Lung (tissue), 12 donors: ENCODE results near the gene FAM3D. TPM values are rescaled to one million over a fixed set of nuclear protein-coding genes. Genes with fewer than 3 reads are reported as not detected.

Experiments used
- ATAC-seq: fragments of 200-7000 bp; cut with Tn5 transposase; one replicate; pipeline ENCODE4 v1.9.1; 2020; ENCODE audit warnings: moderate number of reproducible peaks; ENCODE audit not compliant: insufficient read depth, low FRiP score
- DNase-seq, 3 donors: peaks; one replicate each; pipeline ENCODE4 v3.0.0-alpha.2; 2013 to 2017
- H3K27ac ChIP-seq, 2 donors: one replicate each; pipeline ENCODE4 v1.5.1; 2013; ENCODE audit warnings: mild to moderate bottlenecking in 2 of 2, moderate library complexity in 2 of 2, control low read depth in 1 of 2, inconsistent platforms in 1 of 2, low read depth in 1 of 2, low read length in 1 of 2
- H3K27me3 ChIP-seq, 3 donors: one replicate each; pipeline ENCODE4 v1.5.1; 2013; ENCODE audit warnings: low read length in 2 of 3; ENCODE audit not compliant: control insufficient read depth in 3 of 3, insufficient read depth in 3 of 3
- H3K36me3 ChIP-seq, 4 donors: one replicate each; pipeline ENCODE4 v1.5.1; 2013; ENCODE audit warnings: low read length in 4 of 4, mild to moderate bottlenecking in 1 of 4, moderate library complexity in 1 of 4; ENCODE audit not compliant: control insufficient read depth in 4 of 4, insufficient read depth in 4 of 4
- H3K4me1 ChIP-seq, 5 donors: one replicate each; pipeline ENCODE4 v1.5.1; 2013; ENCODE audit warnings: low read length in 5 of 5, mild to moderate bottlenecking in 2 of 5, moderate library complexity in 1 of 5; ENCODE audit not compliant: control insufficient read depth in 5 of 5, insufficient read depth in 5 of 5
- H3K4me3 ChIP-seq: one replicate; pipeline ENCODE4 v1.5.1; 2013; ENCODE audit warnings: mild to moderate bottlenecking, control low read depth, moderate library complexity
- H3K9ac ChIP-seq, 2 donors: one replicate each; pipeline ENCODE4 v1.5.1; 2013; ENCODE audit warnings: low read length in 2 of 2, control low read depth in 1 of 2; ENCODE audit not compliant: insufficient read depth in 1 of 2
- H3K9me3 ChIP-seq, 4 donors: one replicate each; pipeline ENCODE4 v1.5.1; 2013; ENCODE audit warnings: low read length in 3 of 4, mild to moderate bottlenecking in 1 of 4, moderate library complexity in 1 of 4; ENCODE audit not compliant: control insufficient read depth in 4 of 4, insufficient read depth in 3 of 4
- WGBS, 2 donors: extraction: QIAGEN DNeasy Blood & Tissue Kit; methylation state at CpG; one replicate each; pipeline ENCODE4 v1.1.7; 2013; 5-methylcytosine and 5-hydroxymethylcytosine counted together
- polyA plus RNA-seq, 2 donors: library from polyadenylated mRNA; stranded (reverse); fragments of 200-250 nt; gene quantifications; one replicate each; pipeline ENCODE4 v1.2.1, GENCODE V29; 2013
- total RNA-seq, 2 donors: library from RNA; depleted of rRNA in 1 of 2; stranded (reverse); fragments of >200 nt in 1 of 2; gene quantifications; one replicate each; pipeline ENCODE4 v1.2.1, GENCODE V29; 2014 to 2021
- TF ChIP-seq, protein P1 (sequence below): IDR thresholded peaks from 2 replicates; pipeline ENCODE4 v1.5.1; 2012; ENCODE audit warnings: mild to moderate bottlenecking; ENCODE audit errors: control extremely low read depth, extremely low read depth
- donor health status: control.
- donor health status: control.
- donor health status: Bipolar disorder and iron deficiency.
- donor health status: healthy.
- donor health status: DM: yes; HTN: yes; CAD: no.

The FAM3D gene
- total and polyA plus RNA-seq, 4 donors = 3.2 to 15.1 (median 11.6) TPM

DNA sequence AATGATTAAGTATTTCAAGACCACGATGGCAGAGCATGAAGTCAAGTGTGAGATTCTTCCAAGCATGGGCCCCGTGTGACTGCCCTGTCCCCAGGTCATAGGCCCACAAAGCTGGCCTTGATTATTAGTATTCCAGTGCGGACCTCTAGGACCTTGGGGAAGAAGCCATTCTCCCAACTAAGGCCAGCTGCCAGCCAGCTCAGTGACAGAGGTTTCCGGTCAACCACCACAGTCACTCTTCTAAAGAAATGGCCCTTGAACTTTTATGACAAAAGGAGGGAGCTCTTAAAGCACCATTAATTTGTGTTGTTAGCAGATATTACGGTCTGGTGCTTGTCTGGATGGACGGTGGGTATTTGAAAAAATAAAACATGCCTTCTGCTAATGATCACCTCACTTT is 28.0 kb downstream of the FAM3D start:
- Histone ChIP-seq H3K36me3 (no peaks in the 10 kb centered on the region), H3K4me3 (no peak overlapping the region), H3K4me1 (no peaks in the 10 kb centered on the region), H3K9me3 (no peaks in the 10 kb centered on the region), H3K27me3 (no peaks in the 10 kb centered on the region), H3K27ac (no peak overlapping the region), H3K9ac (no peak overlapping the region)
- TF ChIP-seq, protein P1, sequence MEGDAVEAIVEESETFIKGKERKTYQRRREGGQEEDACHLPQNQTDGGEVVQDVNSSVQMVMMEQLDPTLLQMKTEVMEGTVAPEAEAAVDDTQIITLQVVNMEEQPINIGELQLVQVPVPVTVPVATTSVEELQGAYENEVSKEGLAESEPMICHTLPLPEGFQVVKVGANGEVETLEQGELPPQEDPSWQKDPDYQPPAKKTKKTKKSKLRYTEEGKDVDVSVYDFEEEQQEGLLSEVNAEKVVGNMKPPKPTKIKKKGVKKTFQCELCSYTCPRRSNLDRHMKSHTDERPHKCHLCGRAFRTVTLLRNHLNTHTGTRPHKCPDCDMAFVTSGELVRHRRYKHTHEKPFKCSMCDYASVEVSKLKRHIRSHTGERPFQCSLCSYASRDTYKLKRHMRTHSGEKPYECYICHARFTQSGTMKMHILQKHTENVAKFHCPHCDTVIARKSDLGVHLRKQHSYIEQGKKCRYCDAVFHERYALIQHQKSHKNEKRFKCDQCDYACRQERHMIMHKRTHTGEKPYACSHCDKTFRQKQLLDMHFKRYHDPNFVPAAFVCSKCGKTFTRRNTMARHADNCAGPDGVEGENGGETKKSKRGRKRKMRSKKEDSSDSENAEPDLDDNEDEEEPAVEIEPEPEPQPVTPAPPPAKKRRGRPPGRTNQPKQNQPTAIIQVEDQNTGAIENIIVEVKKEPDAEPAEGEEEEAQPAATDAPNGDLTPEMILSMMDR = no peak
- DNase-seq (no peak), ATAC-seq (no peak)
- 69 to 73% methylated on average over 6 of the region's 6 CpGs for WGBS, 2 donors

DNA sequence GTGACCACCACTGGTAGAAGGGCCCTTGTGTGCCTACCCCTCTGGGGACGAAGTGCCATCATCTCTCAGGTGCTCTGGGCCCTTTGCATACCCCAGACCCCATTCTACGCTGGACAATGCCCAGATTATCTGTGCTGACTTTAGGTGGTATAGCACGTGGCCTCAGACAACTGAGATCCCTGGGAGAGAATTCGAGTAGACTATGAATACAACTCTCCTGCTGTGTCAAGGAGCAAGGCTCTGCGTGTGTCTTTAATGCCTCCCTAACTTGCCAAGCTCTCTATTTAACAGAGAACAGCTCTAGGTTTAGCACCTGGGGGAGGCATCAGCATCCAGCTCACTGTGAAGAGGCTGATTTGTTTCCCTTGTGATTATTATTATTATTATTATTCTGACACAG is 29.1 kb downstream of the FAM3D start:
- no peaks in the 10 kb centered on the region for H3K4me1 ChIP-seq
- H3K9ac ChIP-seq = no peak overlapping the region
- H3K9me3 ChIP-seq = no peaks in the 10 kb centered on the region
- WGBS, 2 donors = 81 to 88% methylated on average over 5 of the region's 5 CpGs
- no peaks in the 10 kb centered on the region for H3K36me3 ChIP-seq
- H3K27me3 ChIP-seq = no peaks in the 10 kb centered on the region
- H3K4me3 ChIP-seq = no peak overlapping the region
- no peak for DNase-seq
- TF ChIP-seq, protein P1 = no peak
- no peak for ATAC-seq
- no peak overlapping the region for H3K27ac ChIP-seq

DNA sequence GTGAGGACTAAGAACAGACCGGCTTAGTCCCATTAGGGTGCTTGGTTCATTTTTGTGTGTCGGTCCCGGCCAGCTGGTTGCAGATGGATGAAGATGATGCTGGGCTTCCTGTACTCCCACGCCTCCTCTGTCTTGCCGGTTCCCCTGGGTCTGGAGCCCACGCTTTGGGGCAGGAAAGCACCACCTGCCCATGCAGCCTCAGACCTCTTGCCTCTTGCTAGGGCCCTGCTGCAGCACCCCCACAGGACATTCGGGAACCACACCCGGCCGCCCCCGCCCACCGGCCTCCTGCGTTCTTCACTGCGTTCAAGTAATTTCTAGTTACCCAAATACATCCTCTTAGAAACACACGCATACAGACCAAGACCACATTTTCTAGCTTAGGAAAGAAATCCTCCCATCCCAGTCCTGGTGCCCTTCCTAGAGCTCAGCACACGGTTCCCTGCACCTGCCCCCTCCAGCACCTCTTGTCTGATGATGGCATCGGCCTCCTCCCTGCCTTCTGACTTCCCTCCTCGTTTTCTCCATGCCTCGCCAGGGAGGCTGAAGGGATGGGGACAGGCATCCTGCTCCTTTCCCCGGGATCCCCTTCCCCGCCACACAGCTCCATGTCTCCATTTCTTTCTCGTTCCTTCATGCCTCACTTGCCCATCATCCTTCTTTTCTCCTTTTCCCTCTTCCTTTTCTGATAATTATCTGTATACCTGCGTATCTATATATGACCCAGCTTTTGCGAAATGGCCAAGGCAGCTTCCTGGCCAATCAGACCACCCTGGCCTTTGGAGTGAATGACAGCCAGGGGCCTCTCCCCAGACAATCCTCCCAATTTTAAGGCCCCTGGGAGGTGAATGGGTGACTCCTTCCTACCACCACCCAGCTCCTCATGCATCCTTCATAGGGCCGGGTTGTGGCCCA is 30.9 kb downstream of the FAM3D start:
- no peak for ATAC-seq
- Histone ChIP-seq H3K27ac (no peak overlapping the region), H3K4me1 (no peaks in the 10 kb centered on the region), H3K4me3 (no peak overlapping the region), H3K36me3 (no peaks in the 10 kb centered on the region), H3K27me3 (no peaks in the 10 kb centered on the region), H3K9me3 (no peaks in the 10 kb centered on the region), H3K9ac (no peak overlapping the region)
- TF ChIP-seq, protein P1 = no peak
- DNase-seq = no peak
- WGBS, 2 donors = 88 to 91% methylated on average over 24 of the region's 24 CpGs
